SU-DHL-6 (cell line): Measurements from ENCODE around the gene SLC36A3.

Experiments used
- CTCF ChIP-seq: fragments of 200-600 bp; sonication (generic); IDR thresholded peaks from one replicate; pipeline ENCODE4 v1.5.1; 2017; ENCODE audit warnings: antibody characterized with exemption, mild to moderate bottlenecking, low read length, moderate library complexity; ENCODE audit not compliant: insufficient read depth, poor library complexity, severe bottlenecking
- EZH2phosphoT487 ChIP-seq: fragments of 200-600 bp; sonication (generic), shearing (Covaris generic); conservative IDR thresholded peaks from 2 replicates; pipeline ENCODE4 v1.6.1; 2018; ENCODE audit warnings: mild to moderate bottlenecking, antibody characterized with exemption, low read length, moderate library complexity, mixed read lengths

GRCh38 chr5:151326266-151326665 lies 22.7 kb upstream of the SLC36A3 start:
- TF ChIP-seq CTCF: no peak
- TF ChIP-seq EZH2phosphoT487: no peak
